Heart right ventricle (tissue), 16 donors: ENCODE measurements around the gene COX5A. TPM values are rescaled to one million over a fixed set of nuclear protein-coding genes. Genes with fewer than 3 reads are reported as not detected.
A peak's percentile ranks its signal among the peaks of the same experiment; 100 is the strongest.
"Not testable (repeated sequence)": the region's sequence is repeated elsewhere in the genome, so short reads cannot be mapped to it uniquely, and the experiment has no call there.

ENCODE experiments used
- ATAC-seq, 8 donors: fragments of 200-7000 bp; cut with Tn5 transposase; one replicate each; pipeline ENCODE4 v1.9.1; 2020; ENCODE audit warnings: mild to moderate bottlenecking in 8 of 8, moderate library complexity in 8 of 8, moderate number of reproducible peaks in 1 of 8
- DNase-seq, 2 donors: peaks; one replicate each; pipeline ENCODE4 v3.0.0-alpha.2; 2020
- H3K27ac ChIP-seq, 10 donors: fragments of 200-600 bp; sonication (generic) in 2 of 10; one replicate each; pipeline versions ENCODE4 v1.5.0 to v1.8.0; 2020 to 2022; ENCODE audit warnings: mild to moderate bottlenecking in 3 of 10
- H3K27me3 ChIP-seq, 7 donors: fragments of 200-600 bp; one replicate each; pipeline ENCODE4 v1.8.0; 2021 to 2022; ENCODE audit warnings: mild to moderate bottlenecking in 2 of 7
- H3K36me3 ChIP-seq, 9 donors: fragments of 200-600 bp; sonication (generic) in 1 of 9; one replicate each; pipeline versions ENCODE4 v1.5.0 to v1.8.0; 2020 to 2022; ENCODE audit warnings: mild to moderate bottlenecking in 2 of 9
- H3K4me1 ChIP-seq, 9 donors: fragments of 200-600 bp; sonication (generic) in 1 of 9; one replicate each; pipeline versions ENCODE4 v1.5.0 to v1.8.0; 2020 to 2022; ENCODE audit warnings: mild to moderate bottlenecking in 4 of 9
- H3K4me3 ChIP-seq, 10 donors: fragments of 200-600 bp; sonication (generic) in 2 of 10; one replicate each; pipeline versions ENCODE4 v1.5.0 to v1.8.0; 2020 to 2022; ENCODE audit warnings: mild to moderate bottlenecking in 7 of 10, moderate library complexity in 2 of 10
- H3K9me3 ChIP-seq, 11 donors: fragments of 200-600 bp in 10 of 11; sonication (generic) in 2 of 11; one replicate each; pipeline versions ENCODE4 v1.5.0 to v1.8.0; 2013 to 2022; ENCODE audit warnings: mild to moderate bottlenecking in 2 of 11, control low read depth in 1 of 11, moderate library complexity in 1 of 11
- WGBS, 2 donors: extraction: QIAGEN DNeasy Blood & Tissue Kit; methylation state at CpG; one replicate each; pipeline ENCODE4 v1.1.7; 2013; ENCODE audit warnings: inconsistent platforms in 1 of 2; 5-methylcytosine and 5-hydroxymethylcytosine counted together
- intact Hi-C, 10 donors: fragments of 100-400 bp; cut with DNase I; formaldehyde crosslinking; loops; one replicate each; pipeline versions ENCODE4 v1.11.1 to v1.14.2; 2022
- polyA plus RNA-seq, 2 donors: library from polyadenylated mRNA; stranded (reverse); fragments of 200-250 nt; gene quantifications; one replicate each; pipeline ENCODE4 v1.2.3, GENCODE V29; 2013
- total RNA-seq, 10 donors: library from RNA; stranded (reverse); fragmentation: NEBNext Ultra II Directional in 3 of 10; extraction: Animal tissue kit (Norgen Biotek cat#: 25700) in 3 of 10; gene quantifications; one replicate each; pipeline versions ENCODE4 v1.2.1 to v1.2.4, GENCODE V29; 2021 to 2023
- TF ChIP-seq, protein P1 (sequence below), 9 donors: fragments of 200-600 bp; sonication (generic) in 2 of 9; IDR thresholded peaks; one replicate each; pipeline versions ENCODE4 v1.5.0 to v1.8.0; 2021 to 2022; ENCODE audit warnings: antibody characterized with exemption in 9 of 9, mild to moderate bottlenecking in 5 of 9, moderate library complexity in 1 of 9
- donor health status: Arrhythmogenic right ventricular cardiomyopathy.
- donor health status: ischemic (EF 13 %, LVEDD 7.1; RV severe dilation, severe dysfunction).
- donor health status: healthy with polysubstance abuse.
- donor health status: DM: no; HTN: yes; CAD: no.
- donor health status: DM: no; HTN: no; CAD: no.
- donor health status: ischemic (EF 25% LVEDD 6.9; RV normal size, moderate dysfunction).
- donor health status: ischemic (EF 25% LVEDD 5.7; RV mildly dilated, moderate dysfunction).
- donor health status: healthy.
- donor health status: DM: yes; HTN: yes; CAD: no.
- donor health status: Ischemic cardiomyopathy.
- donor health status: ischemic (EF 35%, LVEDD 5.7; RV mildly dilated, moderate dysfunction).
- donor health status: nonischemic (EF 11% LVEDD 7.7; RV severe dilation, severe dysfunction).
- donor health status: DM: yes; HTN: yes; CAD: no.
- donor health status: PGD.
- donor health status: ischemic (EF 29% LVEDD 5.4; RV normal size, mild dysfunction).
- donor health status: nonischemic (EF 23%, LVEDD 6.1; RV moderate dilation, normal function).

The COX5A gene
- total and polyA plus RNA-seq, 12 donors: 894 to 1,728 (median 1,286) TPM

DNA sequence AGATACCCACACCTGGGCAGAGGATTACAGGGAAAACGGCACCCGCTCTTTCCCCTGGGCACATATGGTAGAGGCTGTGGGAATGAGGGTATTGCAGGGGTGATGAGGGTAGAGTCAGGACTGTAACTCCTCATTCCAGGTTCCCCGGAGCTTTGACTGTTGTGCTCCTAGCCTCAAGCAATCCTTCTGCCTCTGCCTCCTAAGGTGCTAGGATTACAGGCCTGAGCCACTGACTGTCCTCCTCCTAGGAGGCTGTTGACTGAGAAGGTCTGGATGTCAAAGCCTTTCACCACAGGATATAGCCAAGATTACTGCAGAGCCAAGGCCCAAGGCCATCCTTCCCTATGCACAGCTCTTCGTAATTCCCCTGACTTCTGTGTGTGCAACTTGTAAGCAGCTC lies 49.2 kb downstream of the COX5A start:
- DNase-seq: no peak
- peaks cover 4 to 60% (median 42%) of the 10 kb centered on the region in 9 donors for H3K4me1 ChIP-seq
- 87 to 90% methylated on average over 4 of the region's 4 CpGs for WGBS, 2 donors
- no peaks in the 10 kb centered on the region for H3K27me3 ChIP-seq
- H3K4me3 ChIP-seq: peak overlapping the region in 1 of 10 donors; percentile 74
- peak overlapping the region in 5 of 10 donors; percentile 83 to 93 (median 88) for H3K27ac ChIP-seq
- H3K36me3 ChIP-seq: peaks cover 0 to 28% (median 4%) of the 10 kb centered on the region in 9 donors
- no peak for ATAC-seq
- intact Hi-C loops: no loop called here
- TF ChIP-seq, protein P1, sequence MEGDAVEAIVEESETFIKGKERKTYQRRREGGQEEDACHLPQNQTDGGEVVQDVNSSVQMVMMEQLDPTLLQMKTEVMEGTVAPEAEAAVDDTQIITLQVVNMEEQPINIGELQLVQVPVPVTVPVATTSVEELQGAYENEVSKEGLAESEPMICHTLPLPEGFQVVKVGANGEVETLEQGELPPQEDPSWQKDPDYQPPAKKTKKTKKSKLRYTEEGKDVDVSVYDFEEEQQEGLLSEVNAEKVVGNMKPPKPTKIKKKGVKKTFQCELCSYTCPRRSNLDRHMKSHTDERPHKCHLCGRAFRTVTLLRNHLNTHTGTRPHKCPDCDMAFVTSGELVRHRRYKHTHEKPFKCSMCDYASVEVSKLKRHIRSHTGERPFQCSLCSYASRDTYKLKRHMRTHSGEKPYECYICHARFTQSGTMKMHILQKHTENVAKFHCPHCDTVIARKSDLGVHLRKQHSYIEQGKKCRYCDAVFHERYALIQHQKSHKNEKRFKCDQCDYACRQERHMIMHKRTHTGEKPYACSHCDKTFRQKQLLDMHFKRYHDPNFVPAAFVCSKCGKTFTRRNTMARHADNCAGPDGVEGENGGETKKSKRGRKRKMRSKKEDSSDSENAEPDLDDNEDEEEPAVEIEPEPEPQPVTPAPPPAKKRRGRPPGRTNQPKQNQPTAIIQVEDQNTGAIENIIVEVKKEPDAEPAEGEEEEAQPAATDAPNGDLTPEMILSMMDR (IDR thresholded peaks at IDR 0.05): no peak
- no peaks in the 10 kb centered on the region for H3K9me3 ChIP-seq

DNA sequence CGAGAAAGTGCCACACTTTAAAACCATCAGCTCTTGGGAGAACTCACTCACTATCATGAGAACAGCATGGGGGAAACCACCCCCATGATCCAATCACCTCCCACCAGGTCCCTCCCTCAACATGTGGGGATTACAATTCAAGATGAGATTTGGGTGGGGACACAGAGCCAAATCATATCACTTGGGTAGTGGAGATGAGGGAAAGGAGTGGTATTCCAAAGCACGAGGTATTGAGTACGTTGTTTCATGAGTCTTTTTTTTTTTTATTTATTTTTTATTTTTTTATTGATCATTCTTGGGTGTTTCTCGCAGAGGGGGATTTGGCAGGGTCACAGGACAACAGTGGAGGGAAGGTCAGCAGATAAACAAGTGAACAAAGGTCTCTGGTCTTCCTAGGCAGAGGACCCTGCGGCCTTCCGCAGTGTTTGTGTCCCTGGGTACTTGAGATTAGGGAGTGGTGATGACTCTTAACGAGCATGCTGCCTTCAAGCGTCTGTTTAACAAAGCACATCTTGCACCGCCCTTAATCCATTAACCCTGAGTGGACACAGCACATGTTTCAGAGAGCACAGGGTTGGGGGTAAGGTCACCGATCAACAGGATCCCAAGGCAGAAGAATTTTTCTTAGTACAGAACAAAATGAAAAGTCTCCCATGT lies 50.2 kb downstream of the COX5A start:
- H3K27me3 ChIP-seq, intact Hi-C loops, H3K27ac ChIP-seq, H3K4me3 ChIP-seq, H3K9me3 ChIP-seq, ATAC-seq, DNase-seq: not testable (repeated sequence)
- Histone ChIP-seq H3K36me3 (peaks cover 0 to 17% (median 2%) of the 10 kb centered on the region in 9 donors), H3K4me1 (peaks cover 4 to 53% (median 35%) of the 10 kb centered on the region in 9 donors)
- 70 to 77% methylated on average over 9 to 10 of the region's 10 CpGs for WGBS, 2 donors

DNA sequence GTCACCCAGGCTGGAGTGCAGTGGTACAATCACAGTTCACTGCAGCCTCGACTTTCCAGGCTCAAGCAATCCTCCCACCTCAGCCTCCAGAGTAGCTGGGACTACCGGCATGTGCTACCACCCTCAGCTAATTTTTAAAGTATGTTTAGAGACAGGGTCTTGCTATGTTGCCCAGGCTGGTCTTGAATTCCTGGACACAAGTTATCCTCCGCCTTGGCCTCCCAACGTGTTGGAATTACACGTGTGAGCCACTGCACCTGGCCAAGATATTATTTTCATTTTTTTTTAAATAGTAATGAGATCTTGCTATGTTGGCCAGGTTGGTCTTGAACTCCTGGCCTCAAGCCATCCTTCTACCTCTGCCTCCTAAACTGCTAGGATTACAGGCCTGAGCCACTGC lies 52.4 kb downstream of the COX5A start:
- ATAC-seq (no peak), DNase-seq (no peak)
- Histone ChIP-seq H3K4me3 (no peak overlapping the region), H3K4me1 (peaks cover 0 to 36% (median 13%) of the 10 kb centered on the region in 9 donors), H3K27me3 (no peaks in the 10 kb centered on the region), H3K36me3 (no peaks in the 10 kb centered on the region), H3K9me3 (no peaks in the 10 kb centered on the region), H3K27ac (no peak overlapping the region)
- WGBS, 2 donors: 91% methylated on average over 5 of the region's 5 CpGs
- TF ChIP-seq, protein P1 (IDR thresholded peaks at IDR 0.05): no peak
- intact Hi-C loops: no loop called here

DNA sequence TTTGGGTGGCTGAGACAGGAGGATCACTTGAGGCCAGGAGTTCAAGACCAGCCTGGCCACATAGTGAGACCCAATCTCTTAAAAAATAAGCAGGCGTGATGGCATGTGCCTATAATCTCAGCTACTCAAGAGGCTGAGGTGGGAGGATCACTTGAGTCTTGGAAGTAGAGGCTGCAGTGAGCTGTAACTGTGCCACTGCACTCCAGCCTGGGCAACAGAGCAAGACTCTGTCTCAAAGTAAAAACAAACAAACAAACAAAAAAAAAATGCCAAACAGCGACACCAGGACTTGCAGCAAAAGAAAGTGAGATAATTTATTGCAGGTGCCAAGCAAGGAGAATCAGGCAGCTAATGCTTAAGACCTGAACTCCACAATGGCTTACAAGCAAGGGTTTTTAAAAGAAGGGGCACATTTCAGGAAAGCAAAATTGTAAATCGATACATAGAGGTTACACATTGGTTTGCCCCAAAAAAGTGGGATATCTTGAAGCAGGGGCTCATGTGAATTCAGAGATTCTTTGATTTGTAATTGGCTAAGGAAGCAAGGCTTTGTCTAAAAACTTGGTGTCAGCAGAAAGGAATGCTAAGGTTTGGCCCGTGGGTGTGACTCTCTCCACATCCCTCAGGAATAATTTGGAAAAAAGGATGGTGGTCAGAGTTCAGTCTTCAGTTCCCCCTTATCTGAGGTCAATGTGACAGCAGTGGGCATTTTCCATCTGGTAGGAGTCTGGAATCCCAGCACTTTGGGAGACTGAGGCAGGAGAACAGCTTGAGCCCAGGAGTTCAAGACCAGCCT lies 53.2 kb downstream of the COX5A start:
- Histone ChIP-seq H3K9me3 (no peaks in the 10 kb centered on the region), H3K4me3 (no peak overlapping the region), H3K36me3 (no peaks in the 10 kb centered on the region), H3K27ac (no peak overlapping the region), H3K27me3 (no peaks in the 10 kb centered on the region), H3K4me1 (peaks cover 0 to 31% (median 10%) of the 10 kb centered on the region in 9 donors)
- ATAC-seq: no peak
- intact Hi-C loops: no loop called here
- DNase-seq: no peak
- TF ChIP-seq, protein P1 (IDR thresholded peaks at IDR 0.05): no peak
- WGBS, 2 donors: 81 to 83% methylated on average over 4 of the region's 4 CpGs
